Suprapubic skin (tissue), 4 donors: Measurements from ENCODE around the gene EXOC3. TPM values are rescaled to one million over a fixed set of nuclear protein-coding genes. Genes with fewer than 3 reads are reported as not detected.

ENCODE experiments used
- DNase-seq, 2 donors: peaks; one replicate each; pipeline ENCODE4 v3.0.0-alpha.2; 2019; ENCODE audit warnings: low spot score in 2 of 2
- H3K27ac ChIP-seq: fragments of 200-600 bp; sonication (generic); one replicate; pipeline ENCODE4 v1.5.1; 2019
- H3K27me3 ChIP-seq: fragments of 200-600 bp; sonication (generic); one replicate; pipeline ENCODE4 v1.5.1; 2019
- H3K36me3 ChIP-seq: fragments of 200-600 bp; sonication (generic); one replicate; pipeline ENCODE4 v1.5.1; 2019
- H3K4me1 ChIP-seq: fragments of 200-600 bp; sonication (generic); one replicate; pipeline ENCODE4 v1.5.1; 2019
- H3K4me3 ChIP-seq: fragments of 200-600 bp; sonication (generic); one replicate; pipeline ENCODE4 v1.5.1; 2019; ENCODE audit warnings: mild to moderate bottlenecking
- H3K9me3 ChIP-seq: fragments of 200-600 bp; sonication (generic); one replicate; pipeline ENCODE4 v1.5.1; 2019
- CTCF ChIP-seq, 2 donors: fragments of 200-600 bp in 1 of 2; fragments of 450-650 bp in 1 of 2; sonication (generic) in 1 of 2; IDR thresholded peaks; one replicate each; pipeline ENCODE4 v1.5.1; 2016 to 2019; ENCODE audit warnings: antibody characterized with exemption in 2 of 2, mild to moderate bottlenecking in 1 of 2, moderate library complexity in 1 of 2
- EP300 ChIP-seq: sonication (generic); formaldehyde crosslinking; IDR thresholded peaks from one replicate; pipeline ENCODE4 v1.6.1; 2017; ENCODE audit warnings: antibody characterized with exemption
- POLR2A ChIP-seq, 2 donors: fragments of 450-650 bp; IDR thresholded peaks; one replicate each; pipeline ENCODE4 v1.6.1; 2017; ENCODE audit warnings: antibody characterized with exemption in 2 of 2, mild to moderate bottlenecking in 2 of 2, moderate library complexity in 2 of 2
- POLR2AphosphoS5 ChIP-seq, 3 donors: sonication (generic); formaldehyde crosslinking; IDR thresholded peaks; one replicate each; pipeline ENCODE4 v1.6.1; 2017; ENCODE audit warnings: antibody characterized with exemption in 3 of 3
- WGBS: methylation state at CpG from one replicate; pipeline ENCODE4 v1.1.5; 2018; 5-methylcytosine and 5-hydroxymethylcytosine counted together
- total RNA-seq, 4 donors: library from RNA; depleted of rRNA; stranded (reverse); fragments of >200 nt; gene quantifications; one replicate each; pipeline ENCODE4 v1.1.0, GENCODE V29; 2016

Gene EXOC3
- total RNA-seq, 4 donors from 2014 or later, result 68.9 to 199 (median 83.4) TPM

GRCh38 chr5:494667-495255 lies 51.8 kb downstream of the EXOC3 start:
- Histone ChIP-seq H3K27ac (no peak overlapping the region), H3K4me1 (no peaks in the 10 kb centered on the region), H3K27me3 (peaks cover 75% of the 10 kb centered on the region), H3K4me3 (no peak overlapping the region), H3K9me3 (no peaks in the 10 kb centered on the region), H3K36me3 (no peaks in the 10 kb centered on the region)
- no peak for DNase-seq
- 91% methylated on average over 26 of the region's 38 CpGs for WGBS
- TF ChIP-seq EP300 (no peak), CTCF (IDR thresholded peaks at IDR 0.05) (no peak), POLR2AphosphoS5 (IDR thresholded peaks at IDR 0.05) (no peak), POLR2A (IDR thresholded peaks at IDR 0.05) (no peak)

GRCh38 chr5:496028-496427 lies 53.1 kb downstream of the EXOC3 start:
- Histone ChIP-seq H3K4me3 (no peak overlapping the region), H3K36me3 (no peaks in the 10 kb centered on the region), H3K27ac (no peak overlapping the region), H3K9me3 (no peaks in the 10 kb centered on the region), H3K27me3 (peaks cover 80% of the 10 kb centered on the region), H3K4me1 (peaks cover 3% of the 10 kb centered on the region)
- 44% methylated on average over 17 of the region's 19 CpGs for WGBS
- TF ChIP-seq EP300 (no peak), CTCF (IDR thresholded peaks at IDR 0.05) (no peak), POLR2A (IDR thresholded peaks at IDR 0.05) (no peak), POLR2AphosphoS5 (IDR thresholded peaks at IDR 0.05) (no peak)
- no peak for DNase-seq

GRCh38 chr5:497090-497700 lies 54.2 kb downstream of the EXOC3 start:
- H3K36me3 ChIP-seq, result no peaks in the 10 kb centered on the region
- WGBS, result 80% methylated on average over 15 of the region's 22 CpGs
- no peaks in the 10 kb centered on the region for H3K9me3 ChIP-seq
- peaks cover 82% of the 10 kb centered on the region for H3K27me3 ChIP-seq
- no peak overlapping the region for H3K27ac ChIP-seq
- peaks cover 14% of the 10 kb centered on the region for H3K4me1 ChIP-seq
- TF ChIP-seq POLR2A (IDR thresholded peaks at IDR 0.05) (no peak), EP300 (no peak), POLR2AphosphoS5 (IDR thresholded peaks at IDR 0.05) (no peak), CTCF (IDR thresholded peaks at IDR 0.05) (no peak)
- DNase-seq, result no peak
- H3K4me3 ChIP-seq, result no peak overlapping the region

GRCh38 chr5:497871-498509 lies 55.0 kb downstream of the EXOC3 start:
- peaks cover 14% of the 10 kb centered on the region for H3K4me1 ChIP-seq
- H3K9me3 ChIP-seq, result no peaks in the 10 kb centered on the region
- peaks cover 82% of the 10 kb centered on the region for H3K27me3 ChIP-seq
- H3K36me3 ChIP-seq, result no peaks in the 10 kb centered on the region
- no peak overlapping the region for H3K4me3 ChIP-seq
- no peak for DNase-seq
- 84% methylated on average over 40 of the region's 40 CpGs for WGBS
- TF ChIP-seq POLR2A (IDR thresholded peaks at IDR 0.05), result no peak
- no peak for TF ChIP-seq CTCF (IDR thresholded peaks at IDR 0.05)
- TF ChIP-seq POLR2AphosphoS5 (IDR thresholded peaks at IDR 0.05), result no peak
- TF ChIP-seq EP300, result no peak
- H3K27ac ChIP-seq, result no peak overlapping the region
